Lung (tissue), 12 donors: Measurements from ENCODE around the gene FOXR2. TPM values are rescaled to one million over a fixed set of nuclear protein-coding genes. Genes with fewer than 3 reads are reported as not detected.

Source experiments
- ATAC-seq: fragments of 200-7000 bp; cut with Tn5 transposase; one replicate; pipeline ENCODE4 v1.9.1; 2020; ENCODE audit warnings: moderate number of reproducible peaks; ENCODE audit not compliant: insufficient read depth, low FRiP score
- DNase-seq, 3 donors: peaks; one replicate each; pipeline ENCODE4 v3.0.0-alpha.2; 2013 to 2017
- H3K27ac ChIP-seq, 2 donors: one replicate each; pipeline ENCODE4 v1.5.1; 2013; ENCODE audit warnings: mild to moderate bottlenecking in 2 of 2, moderate library complexity in 2 of 2, control low read depth in 1 of 2, inconsistent platforms in 1 of 2, low read depth in 1 of 2, low read length in 1 of 2
- H3K27me3 ChIP-seq, 3 donors: one replicate each; pipeline ENCODE4 v1.5.1; 2013; ENCODE audit warnings: low read length in 2 of 3; ENCODE audit not compliant: control insufficient read depth in 3 of 3, insufficient read depth in 3 of 3
- H3K36me3 ChIP-seq, 4 donors: one replicate each; pipeline ENCODE4 v1.5.1; 2013; ENCODE audit warnings: low read length in 4 of 4, mild to moderate bottlenecking in 1 of 4, moderate library complexity in 1 of 4; ENCODE audit not compliant: control insufficient read depth in 4 of 4, insufficient read depth in 4 of 4
- H3K4me1 ChIP-seq, 5 donors: one replicate each; pipeline ENCODE4 v1.5.1; 2013; ENCODE audit warnings: low read length in 5 of 5, mild to moderate bottlenecking in 2 of 5, moderate library complexity in 1 of 5; ENCODE audit not compliant: control insufficient read depth in 5 of 5, insufficient read depth in 5 of 5
- H3K4me3 ChIP-seq: one replicate; pipeline ENCODE4 v1.5.1; 2013; ENCODE audit warnings: mild to moderate bottlenecking, control low read depth, moderate library complexity
- H3K9ac ChIP-seq, 2 donors: one replicate each; pipeline ENCODE4 v1.5.1; 2013; ENCODE audit warnings: low read length in 2 of 2, control low read depth in 1 of 2; ENCODE audit not compliant: insufficient read depth in 1 of 2
- H3K9me3 ChIP-seq, 4 donors: one replicate each; pipeline ENCODE4 v1.5.1; 2013; ENCODE audit warnings: low read length in 3 of 4, mild to moderate bottlenecking in 1 of 4, moderate library complexity in 1 of 4; ENCODE audit not compliant: control insufficient read depth in 4 of 4, insufficient read depth in 3 of 4
- WGBS, 2 donors: extraction: QIAGEN DNeasy Blood & Tissue Kit; methylation state at CpG; one replicate each; pipeline ENCODE4 v1.1.7; 2013; 5-methylcytosine and 5-hydroxymethylcytosine counted together
- polyA plus RNA-seq, 2 donors: library from polyadenylated mRNA; stranded (reverse); fragments of 200-250 nt; gene quantifications; one replicate each; pipeline ENCODE4 v1.2.1, GENCODE V29; 2013
- total RNA-seq, 2 donors: library from RNA; depleted of rRNA in 1 of 2; stranded (reverse); fragments of >200 nt in 1 of 2; gene quantifications; one replicate each; pipeline ENCODE4 v1.2.1, GENCODE V29; 2014 to 2021
- TF ChIP-seq, protein P1 (sequence below): IDR thresholded peaks from 2 replicates; pipeline ENCODE4 v1.5.1; 2012; ENCODE audit warnings: mild to moderate bottlenecking; ENCODE audit errors: control extremely low read depth, extremely low read depth
- donor health status: control.
- donor health status: control.
- donor health status: Bipolar disorder and iron deficiency.
- donor health status: healthy.
- donor health status: DM: yes; HTN: yes; CAD: no.

FOXR2 gene
- total and polyA plus RNA-seq, 4 donors = not detected

DNA sequence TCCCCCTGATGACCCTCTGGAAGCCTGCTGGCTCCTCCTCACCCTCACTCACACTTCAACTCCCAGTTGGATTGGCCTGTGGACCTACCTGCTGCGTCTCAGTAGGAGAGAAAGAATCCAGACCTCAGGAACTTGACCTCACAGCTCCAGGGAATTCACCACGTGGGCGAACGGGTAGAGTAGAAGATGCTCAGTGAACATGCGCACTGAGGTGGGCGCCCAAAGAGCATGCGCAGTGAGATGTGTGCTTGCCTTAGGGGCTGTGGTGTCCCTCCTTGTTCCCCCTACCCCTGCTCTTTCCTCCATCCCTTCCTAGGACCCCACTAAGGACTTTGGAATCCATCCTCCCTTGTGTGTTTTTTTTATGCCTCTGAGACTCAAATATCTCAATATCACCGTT lies 12.9 kb downstream of the FOXR2 start:
- H3K9me3 ChIP-seq = peaks cover 0 to 6% (median 2%) of the 10 kb centered on the region in 4 donors
- DNase-seq (no peak), ATAC-seq (no peak)
- no peaks in the 10 kb centered on the region for H3K36me3 ChIP-seq
- WGBS, 2 donors = 72 to 87% methylated on average over 7 to 8 of the region's 8 CpGs
- H3K27ac ChIP-seq = no peak overlapping the region
- H3K9ac ChIP-seq = no peak overlapping the region
- no peaks in the 10 kb centered on the region for H3K4me1 ChIP-seq
- H3K27me3 ChIP-seq = no peaks in the 10 kb centered on the region
- H3K4me3 ChIP-seq = no peak overlapping the region
- TF ChIP-seq, protein P1, sequence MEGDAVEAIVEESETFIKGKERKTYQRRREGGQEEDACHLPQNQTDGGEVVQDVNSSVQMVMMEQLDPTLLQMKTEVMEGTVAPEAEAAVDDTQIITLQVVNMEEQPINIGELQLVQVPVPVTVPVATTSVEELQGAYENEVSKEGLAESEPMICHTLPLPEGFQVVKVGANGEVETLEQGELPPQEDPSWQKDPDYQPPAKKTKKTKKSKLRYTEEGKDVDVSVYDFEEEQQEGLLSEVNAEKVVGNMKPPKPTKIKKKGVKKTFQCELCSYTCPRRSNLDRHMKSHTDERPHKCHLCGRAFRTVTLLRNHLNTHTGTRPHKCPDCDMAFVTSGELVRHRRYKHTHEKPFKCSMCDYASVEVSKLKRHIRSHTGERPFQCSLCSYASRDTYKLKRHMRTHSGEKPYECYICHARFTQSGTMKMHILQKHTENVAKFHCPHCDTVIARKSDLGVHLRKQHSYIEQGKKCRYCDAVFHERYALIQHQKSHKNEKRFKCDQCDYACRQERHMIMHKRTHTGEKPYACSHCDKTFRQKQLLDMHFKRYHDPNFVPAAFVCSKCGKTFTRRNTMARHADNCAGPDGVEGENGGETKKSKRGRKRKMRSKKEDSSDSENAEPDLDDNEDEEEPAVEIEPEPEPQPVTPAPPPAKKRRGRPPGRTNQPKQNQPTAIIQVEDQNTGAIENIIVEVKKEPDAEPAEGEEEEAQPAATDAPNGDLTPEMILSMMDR = no peak

GRCh38 chrX:55638933-55639332 lies 15.7 kb downstream of the FOXR2 start:
- no peak for ATAC-seq
- H3K4me3 ChIP-seq = no peak overlapping the region
- TF ChIP-seq, protein P1 = no peak
- H3K9me3 ChIP-seq = peaks cover 0 to 6% (median 2%) of the 10 kb centered on the region in 4 donors
- no peak for DNase-seq
- H3K4me1 ChIP-seq = no peaks in the 10 kb centered on the region
- H3K9ac ChIP-seq = no peak overlapping the region
- H3K36me3 ChIP-seq = no peaks in the 10 kb centered on the region
- H3K27me3 ChIP-seq = no peaks in the 10 kb centered on the region
- H3K27ac ChIP-seq = no peak overlapping the region
- WGBS, 2 donors = 59 to 80% methylated on average over 1 of the region's 1 CpG

GRCh38 chrX:55640854-55641253 lies 17.7 kb downstream of the FOXR2 start:
- Histone ChIP-seq H3K9ac (no peak overlapping the region), H3K4me1 (no peaks in the 10 kb centered on the region), H3K27me3 (no peaks in the 10 kb centered on the region), H3K36me3 (no peaks in the 10 kb centered on the region), H3K4me3 (no peak overlapping the region), H3K9me3 (peaks cover 0 to 6% (median 2%) of the 10 kb centered on the region in 4 donors), H3K27ac (no peak overlapping the region)
- 54 to 55% methylated on average over 4 of the region's 4 CpGs for WGBS, 2 donors
- ATAC-seq (no peak), DNase-seq (no peak)
- TF ChIP-seq, protein P1 = no peak

- no peaks in the 10 kb centered on the region for H3K4me1 ChIP-seq
- 83 to 96% methylated on average over 5 of the region's 5 CpGs for WGBS, 2 donors
- no peaks in the 10 kb centered on the region for H3K27me3 ChIP-seq
- TF ChIP-seq, protein P1 = no peak
- DNase-seq = no peak
- H3K27ac ChIP-seq = no peak overlapping the region
- H3K36me3 ChIP-seq = no peaks in the 10 kb centered on the region
- H3K9ac ChIP-seq = no peak overlapping the region
- no peak overlapping the region for H3K4me3 ChIP-seq
- ATAC-seq = no peak
- H3K9me3 ChIP-seq = peaks cover 0 to 7% (median 0%) of the 10 kb centered on the region in 4 donors
These were observed 25.2 kb downstream of the FOXR2 start for GRCh38 chrX:55648434-55648833.
